Activated naive CD4-positive, alpha-beta T cell treated with anti-CD3 and anti-CD28 coated beads for 36 hours (primary cell): ENCODE results near the gene IGSF8. TPM values are rescaled to one million over a fixed set of nuclear protein-coding genes. Genes with fewer than 3 reads are reported as not detected.
"Not testable (repeated sequence)": the region's sequence is repeated elsewhere in the genome, so short reads cannot be mapped to it uniquely, and the experiment has no call there.

Experiments
- CTCF ChIA-PET: fragments of 350-600 bp; sonication (Branson Sonifier 250); formaldehyde crosslinking; loops from one replicate; lab custom pipeline; 2021; ENCODE audit warnings: antibody characterized with exemption; lab: Charles Lee
- DNase-seq: peaks from one replicate; pipeline ENCODE4 v3.0.0-alpha.2; 2020
- H3K27ac Mint-ChIP-seq: one replicate; pipeline ENCODE4 v1.8.0; 2021; ENCODE audit warnings: mild to moderate bottlenecking, mixed read lengths
- H3K27me3 Mint-ChIP-seq: one replicate; pipeline ENCODE4 v1.8.0; 2021; ENCODE audit warnings: low read depth, mixed read lengths
- H3K36me3 Mint-ChIP-seq: one replicate; pipeline ENCODE4 v1.8.0; 2021; ENCODE audit warnings: low read depth, mixed read lengths
- H3K4me1 Mint-ChIP-seq: one replicate; pipeline ENCODE4 v1.8.0; 2021; ENCODE audit warnings: low read depth, mixed read lengths
- H3K4me3 Mint-ChIP-seq: one replicate; pipeline ENCODE4 v1.8.0; 2021; ENCODE audit warnings: mild to moderate bottlenecking, moderate library complexity, mixed read lengths
- H3K9me3 Mint-ChIP-seq: one replicate; pipeline ENCODE4 v1.8.0; 2021; ENCODE audit warnings: mixed read lengths
- intact Hi-C: fragments of 100-400 bp; cut with micrococcal nuclease; formaldehyde crosslinking; loops from one replicate; pipeline ENCODE4 v1.15.1; 2023
- total RNA-seq, 2 experiments: library from RNA; stranded (reverse); gene quantifications; one replicate each; pipeline ENCODE4 v1.2.3, GENCODE V29; 2021

IGSF8 gene
- total RNA-seq, 2 experiments from 2014 or later: 22.2 to 24.7 TPM

DNA sequence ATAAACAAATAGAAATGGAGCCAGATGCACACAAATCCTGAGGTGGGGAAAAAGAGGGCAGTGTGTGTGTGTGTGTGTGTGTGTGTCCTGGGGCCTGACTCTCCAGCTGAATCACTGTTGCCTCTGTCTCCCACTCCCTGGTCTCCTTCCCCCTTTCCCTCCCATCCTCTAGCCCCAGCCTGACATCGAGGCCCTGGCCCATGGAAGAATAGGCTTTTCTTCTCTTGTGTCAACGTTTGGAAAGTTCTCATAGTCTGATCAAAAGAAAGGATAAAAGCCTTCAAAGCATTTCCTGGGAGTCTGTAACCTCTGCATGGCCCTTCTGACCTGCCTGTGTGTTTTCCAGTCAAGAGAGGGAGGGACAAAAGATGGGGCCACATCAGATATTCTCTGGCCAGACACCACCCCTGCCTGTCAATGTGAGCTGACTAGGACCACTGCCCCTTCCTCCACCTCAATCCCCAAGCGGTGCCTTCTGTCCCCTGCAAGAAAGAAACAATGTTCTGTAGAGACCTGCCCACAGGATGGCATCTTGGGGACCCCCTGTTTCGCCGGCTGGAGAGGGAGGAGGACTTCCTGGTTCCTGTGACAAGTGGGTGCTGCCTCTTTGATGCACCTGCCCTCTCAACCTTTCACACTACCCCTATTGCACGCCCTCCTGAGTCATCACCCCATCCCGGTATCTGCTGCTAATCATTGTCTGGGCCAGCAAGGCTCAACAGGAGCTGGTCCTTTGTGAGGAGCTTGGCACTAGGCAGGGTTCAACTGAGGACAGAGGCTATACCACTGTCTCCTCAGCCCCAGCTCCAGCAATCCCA lies 44.7 kb downstream of the IGSF8 start:
- DNase-seq: no peak
- Mint-ChIP-seq H3K36me3 (no peaks in the 10 kb centered on the region), H3K4me3 (no peak overlapping the region), H3K4me1 (no peaks in the 10 kb centered on the region), H3K9me3 (no peaks in the 10 kb centered on the region), H3K27ac (no peak overlapping the region), H3K27me3 (peaks cover 6% of the 10 kb centered on the region)
- CTCF ChIA-PET: interaction anchor here (0.9 to 29.2 kb wide), 3 partner anchors 7 to 27 kb away, joined by 3 to 565 read pairs (median 6); partner anchors contain the start of genes KCNJ10 and KCNJ9
- intact Hi-C loops: no loop called here

DNA sequence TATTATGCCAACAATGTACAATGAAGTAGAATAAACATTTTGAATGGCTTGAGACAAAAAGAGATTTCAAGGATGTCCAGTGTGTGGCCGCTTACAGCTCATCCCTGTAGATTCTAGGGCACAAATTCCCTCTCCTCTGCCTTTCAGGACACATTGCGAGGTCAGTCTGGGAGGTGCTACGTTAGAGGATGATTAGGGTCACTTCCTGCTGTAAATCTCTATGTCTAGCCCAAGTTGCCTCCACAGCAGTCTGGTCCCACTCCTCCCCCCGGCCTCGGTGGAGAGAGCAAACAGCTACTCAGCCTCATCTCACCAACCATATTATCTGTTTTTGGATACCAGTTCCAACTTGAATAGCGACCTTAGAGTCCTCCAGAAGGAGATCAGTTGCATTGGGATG lies 45.5 kb downstream of the IGSF8 start:
- Mint-ChIP-seq H3K36me3 (no peaks in the 10 kb centered on the region), H3K4me3 (no peak overlapping the region), H3K4me1 (no peaks in the 10 kb centered on the region), H3K27me3 (peaks cover 6% of the 10 kb centered on the region), H3K9me3 (no peaks in the 10 kb centered on the region), H3K27ac (no peak overlapping the region)
- DNase-seq: no peak
- intact Hi-C loops: no loop called here
- CTCF ChIA-PET: interaction anchor here (29.2 kb wide), 1 partner anchor 28 kb away, joined by 565 read pairs; the partner anchor contains the start of genes KCNJ10 and KCNJ9

DNA sequence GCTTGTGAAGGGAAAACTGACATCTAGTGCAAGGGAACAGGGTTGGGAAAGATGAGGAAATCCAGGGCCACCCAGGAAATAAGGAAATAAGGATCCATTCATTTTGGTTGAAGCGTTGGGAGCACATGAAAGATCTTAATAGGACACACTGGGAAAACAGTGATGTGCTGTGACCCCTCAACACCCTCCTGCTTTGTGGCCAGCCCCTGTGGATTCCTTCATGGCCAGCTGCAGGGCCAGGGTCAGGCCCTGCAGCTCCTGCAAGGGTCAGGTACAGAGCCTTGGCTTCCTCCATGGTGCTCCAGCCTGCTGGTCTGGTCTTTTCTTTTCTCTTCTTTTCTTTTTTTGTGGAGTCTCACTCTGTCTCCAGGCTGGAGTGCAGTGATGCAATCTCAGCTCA lies 47.8 kb downstream of the IGSF8 start:
- no peak overlapping the region for H3K27ac Mint-ChIP-seq
- DNase-seq: no peak
- no peaks in the 10 kb centered on the region for H3K36me3 Mint-ChIP-seq
- H3K27me3 Mint-ChIP-seq: peaks cover 2% of the 10 kb centered on the region
- H3K9me3 Mint-ChIP-seq: no peaks in the 10 kb centered on the region
- H3K4me1 Mint-ChIP-seq: peaks cover 9% of the 10 kb centered on the region
- intact Hi-C loops: no loop called here
- no peak overlapping the region for H3K4me3 Mint-ChIP-seq
- CTCF ChIA-PET: interaction anchor here (1.0 to 29.2 kb wide), 2 partner anchors 30 to 42 kb away, joined by 3 to 565 read pairs; partner anchors contain the start of genes KCNJ10 and KCNJ9

DNA sequence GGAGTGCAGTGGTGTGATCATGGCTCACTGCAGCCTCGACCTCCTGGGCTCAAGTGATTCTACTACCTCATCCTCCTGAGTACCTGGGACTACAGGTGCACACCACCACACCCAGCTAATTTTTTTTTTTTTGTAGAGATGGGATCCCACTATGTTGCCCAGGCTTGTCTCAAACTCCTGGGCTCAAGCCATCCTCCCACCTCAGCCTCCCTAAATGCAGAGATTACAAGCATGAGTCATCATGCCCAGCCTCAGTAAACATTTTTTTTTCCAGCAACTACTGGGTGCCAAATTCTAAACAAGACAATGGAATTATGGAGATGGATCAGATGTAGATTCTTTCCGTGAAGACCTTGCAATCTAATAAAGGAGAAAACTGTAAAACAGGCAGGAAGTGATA lies 48.2 kb downstream of the IGSF8 start:
- CTCF ChIA-PET: interaction anchor here (1.0 to 29.2 kb wide), 2 partner anchors 30 to 41 kb away, joined by 3 to 565 read pairs; partner anchors contain the start of genes KCNJ10 and KCNJ9
- H3K4me1 Mint-ChIP-seq, H3K4me3 Mint-ChIP-seq, H3K27ac Mint-ChIP-seq, H3K27me3 Mint-ChIP-seq, DNase-seq, H3K9me3 Mint-ChIP-seq, intact Hi-C loops, H3K36me3 Mint-ChIP-seq: not testable (repeated sequence)

DNA sequence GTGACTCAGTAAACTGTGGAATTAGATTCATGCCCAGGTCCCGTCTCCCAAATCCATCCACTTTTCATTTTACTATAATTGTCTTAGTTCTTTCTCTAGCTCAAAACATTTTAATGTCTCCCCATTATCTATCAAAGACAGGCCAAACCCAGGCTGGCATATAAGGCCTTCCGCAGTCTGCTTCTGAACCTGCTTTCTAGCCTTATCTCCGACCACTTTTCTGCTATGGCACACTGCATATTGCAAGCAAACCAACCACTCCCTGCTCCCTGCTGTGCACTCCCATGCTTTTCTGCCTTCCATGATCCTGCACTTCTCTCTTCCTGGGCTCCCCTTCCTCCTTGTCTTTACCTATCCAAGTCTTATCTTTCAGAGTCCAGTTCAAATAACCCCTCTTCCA lies 49.3 kb downstream of the IGSF8 start:
- Mint-ChIP-seq H3K4me1 (peaks cover 9% of the 10 kb centered on the region), H3K4me3 (no peak overlapping the region), H3K36me3 (no peaks in the 10 kb centered on the region), H3K27ac (no peak overlapping the region), H3K27me3 (peaks cover 4% of the 10 kb centered on the region), H3K9me3 (no peaks in the 10 kb centered on the region)
- no peak for DNase-seq
- intact Hi-C loops: no loop called here
- CTCF ChIA-PET: interaction anchor here (3.7 to 29.2 kb wide), 2 partner anchors 18 to 31 kb away, joined by 19 to 565 read pairs; partner anchors contain the start of genes KCNJ10 and KCNJ9

DNA sequence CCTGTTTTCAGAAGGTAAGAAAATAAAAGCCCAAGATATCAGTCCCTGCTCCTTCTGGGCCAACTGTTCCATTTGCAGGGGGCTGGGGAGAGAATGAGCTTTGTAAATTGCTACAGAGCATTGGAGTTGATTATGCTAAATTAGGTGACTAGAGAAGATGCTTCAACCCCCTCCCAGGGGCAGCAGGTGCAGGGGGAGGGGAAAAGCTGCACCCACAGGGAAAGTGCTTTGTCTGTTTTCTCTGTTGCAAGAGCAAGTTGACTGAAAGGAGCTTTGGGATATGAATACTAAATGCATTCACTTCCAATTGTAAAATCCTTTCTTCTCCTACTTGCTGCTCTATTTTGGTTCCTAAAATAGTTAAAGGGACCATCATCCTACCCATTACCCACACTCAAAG lies 50.1 kb downstream of the IGSF8 start:
- Mint-ChIP-seq H3K36me3 (no peaks in the 10 kb centered on the region), H3K27me3 (peaks cover 4% of the 10 kb centered on the region), H3K27ac (no peak overlapping the region), H3K9me3 (no peaks in the 10 kb centered on the region), H3K4me3 (no peak overlapping the region), H3K4me1 (peaks cover 9% of the 10 kb centered on the region)
- CTCF ChIA-PET: interaction anchor here (3.7 to 29.2 kb wide), 2 partner anchors 19 to 32 kb away, joined by 19 to 565 read pairs; partner anchors contain the start of genes KCNJ10 and KCNJ9
- DNase-seq: no peak
- intact Hi-C loops: no loop called here

DNA sequence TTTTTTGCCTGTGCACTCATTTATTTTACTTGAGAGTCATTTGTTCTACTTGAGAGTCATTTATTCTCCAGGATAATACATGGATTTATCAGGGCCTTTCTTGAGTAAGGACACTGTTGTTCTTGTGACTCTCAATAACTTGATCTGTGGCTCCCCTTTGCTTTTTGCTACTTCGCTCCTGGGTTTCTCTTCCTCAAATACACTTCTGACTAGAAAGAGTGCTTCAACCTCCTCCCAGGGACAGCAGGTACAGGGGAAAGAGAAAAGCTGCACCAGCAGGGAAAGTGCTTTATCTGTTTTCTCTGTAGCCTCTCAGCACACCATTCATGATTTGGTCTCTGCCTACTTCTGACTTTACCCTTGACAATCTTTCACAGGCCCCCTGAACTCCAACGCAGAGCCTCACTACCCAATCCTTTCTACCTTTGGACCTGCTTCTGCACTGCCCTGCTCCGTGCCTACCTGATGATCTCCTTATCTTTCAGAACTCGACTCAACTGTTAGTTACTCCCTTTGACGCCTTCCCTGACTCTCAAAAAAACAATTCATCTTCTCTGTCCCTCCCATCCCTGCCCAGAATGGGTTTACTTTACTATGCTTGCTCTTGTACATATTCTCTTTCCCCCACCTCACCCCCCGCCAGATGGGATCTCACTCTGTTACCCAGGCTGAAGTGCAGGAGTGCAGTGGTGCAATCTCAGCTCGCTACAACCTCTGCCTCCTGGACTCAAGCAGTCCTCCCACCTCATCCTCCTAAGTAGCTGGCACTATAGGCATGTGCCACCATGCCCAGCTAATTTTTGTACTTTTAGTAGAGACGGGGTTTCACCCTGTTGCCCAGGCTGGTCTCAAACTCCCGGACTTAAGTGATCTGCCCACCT lies 51.1 kb downstream of the IGSF8 start:
- no peaks in the 10 kb centered on the region for H3K36me3 Mint-ChIP-seq
- peaks cover 4% of the 10 kb centered on the region for H3K27me3 Mint-ChIP-seq
- H3K27ac Mint-ChIP-seq: no peak overlapping the region
- H3K4me1 Mint-ChIP-seq: peaks cover 9% of the 10 kb centered on the region
- no peaks in the 10 kb centered on the region for H3K9me3 Mint-ChIP-seq
- CTCF ChIA-PET: interaction anchor here (0.7 to 29.2 kb wide), 17 partner anchors 7 to 170 kb away, joined by 3 to 565 read pairs (median 7); partner anchors contain the start of genes KCNJ10, KCNJ9, PIGM and TAGLN2
- intact Hi-C loops: no loop called here
- H3K4me3 Mint-ChIP-seq: peak overlapping the region; percentile 45
- no peak for DNase-seq

DNA sequence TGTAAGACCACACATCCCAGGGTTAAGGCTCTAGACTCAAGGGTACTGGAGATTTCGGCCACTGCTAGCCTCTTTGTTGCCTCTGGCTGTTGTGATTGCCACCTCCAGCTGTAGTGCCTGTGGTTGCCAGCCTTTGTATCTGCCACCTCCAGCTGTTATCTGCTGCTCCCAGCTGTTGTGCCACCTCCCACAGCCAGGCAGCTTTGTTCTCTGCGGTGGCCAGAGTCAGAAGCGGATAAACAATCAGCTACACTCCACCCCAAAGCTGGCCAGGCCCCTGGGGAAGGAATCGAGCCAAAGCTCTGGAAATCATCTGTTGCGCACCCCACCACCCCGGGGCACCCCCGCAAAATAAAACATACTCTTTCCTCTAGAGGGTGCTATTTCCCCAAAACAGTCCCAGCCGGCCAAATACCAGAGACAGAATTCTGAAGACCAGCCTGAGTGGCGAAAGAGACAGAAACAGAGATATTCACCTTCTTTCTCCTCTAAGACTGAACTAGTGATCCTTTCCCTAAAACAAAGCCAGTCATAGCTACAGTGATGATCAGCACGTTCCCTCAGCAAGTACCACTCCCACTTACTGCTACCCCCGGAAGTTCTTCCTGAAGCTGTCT lies 51.8 kb downstream of the IGSF8 start:
- intact Hi-C loops: loop anchor here (1.0 kb wide), 2 partner anchors 32 to 38 kb away; no protein-coding TSS in a partner anchor
- H3K4me1 Mint-ChIP-seq: peaks cover 9% of the 10 kb centered on the region
- peak; percentile 56 for DNase-seq
- CTCF ChIA-PET: interaction anchor here (0.7 to 29.2 kb wide), 25 partner anchors 8 to 329 kb away, joined by 3 to 565 read pairs (median 5); partner anchors contain the start of genes KCNJ10, KCNJ9, PIGM and TAGLN2
- no peaks in the 10 kb centered on the region for H3K36me3 Mint-ChIP-seq
- H3K9me3 Mint-ChIP-seq: no peaks in the 10 kb centered on the region
- H3K27ac Mint-ChIP-seq: no peak overlapping the region
- peaks cover 4% of the 10 kb centered on the region for H3K27me3 Mint-ChIP-seq
- peak overlapping the region; percentile 45 for H3K4me3 Mint-ChIP-seq

DNA sequence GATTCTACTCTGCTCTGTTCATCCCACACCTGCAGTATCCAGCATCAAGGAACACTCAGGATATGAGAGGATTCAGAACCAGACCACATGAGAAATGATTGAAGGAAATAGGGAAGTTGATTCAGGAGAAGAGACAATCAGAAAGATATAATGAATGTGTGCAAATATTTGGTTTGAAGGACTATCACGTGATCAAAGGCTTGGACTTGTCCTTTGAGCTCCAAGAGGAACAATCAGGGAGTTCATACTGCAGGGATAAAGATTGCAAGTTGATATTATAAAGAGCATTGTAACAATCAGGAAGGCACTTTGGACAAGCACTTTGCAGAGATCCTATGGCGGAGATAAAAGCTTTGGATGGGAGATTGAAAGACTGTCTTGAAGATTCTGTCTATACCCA lies 52.8 kb downstream of the IGSF8 start:
- Mint-ChIP-seq H3K4me3 (no peak overlapping the region), H3K36me3 (no peaks in the 10 kb centered on the region), H3K9me3 (no peaks in the 10 kb centered on the region), H3K27ac (no peak overlapping the region), H3K27me3 (peaks cover 4% of the 10 kb centered on the region), H3K4me1 (peaks cover 9% of the 10 kb centered on the region)
- DNase-seq: no peak
- intact Hi-C loops: loop anchor here (1.0 kb wide), 2 partner anchors 33 to 39 kb away; no protein-coding TSS in a partner anchor
- CTCF ChIA-PET: interaction anchor here (0.8 to 29.2 kb wide), 17 partner anchors 9 to 246 kb away, joined by 3 to 565 read pairs (median 7); partner anchors contain the start of genes KCNJ10, KCNJ9 and PIGM

DNA sequence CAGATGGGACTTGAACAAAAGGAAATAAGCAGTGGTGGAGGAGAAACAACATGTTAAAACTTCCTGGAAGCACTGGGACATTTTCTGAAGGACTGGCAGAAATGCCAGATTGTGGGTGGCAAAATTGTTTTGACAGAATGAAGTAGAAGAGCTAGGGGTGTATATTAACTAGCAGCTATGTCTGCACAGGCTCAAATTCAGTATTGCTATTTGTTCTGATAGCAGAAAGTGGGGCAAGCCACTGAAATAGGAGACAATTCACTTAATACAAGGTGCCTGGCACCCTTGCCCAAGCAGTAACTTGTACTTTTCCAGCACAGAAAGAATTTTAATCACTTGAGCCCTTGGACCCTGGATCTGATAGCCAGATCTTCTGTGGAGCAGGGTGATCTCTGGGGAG lies 54.9 kb downstream of the IGSF8 start:
- DNase-seq: no peak
- H3K4me1 Mint-ChIP-seq: peaks cover 9% of the 10 kb centered on the region
- no peaks in the 10 kb centered on the region for H3K36me3 Mint-ChIP-seq
- intact Hi-C loops: no loop called here
- CTCF ChIA-PET: interaction anchor here (0.7 to 29.2 kb wide), 3 partner anchors 8 to 37 kb away, joined by 3 to 565 read pairs (median 5); partner anchors contain the start of genes KCNJ10 and KCNJ9
- H3K27me3 Mint-ChIP-seq: peaks cover 4% of the 10 kb centered on the region
- no peak overlapping the region for H3K4me3 Mint-ChIP-seq
- H3K9me3 Mint-ChIP-seq: no peaks in the 10 kb centered on the region
- H3K27ac Mint-ChIP-seq: no peak overlapping the region
